ACC112 (cell line): ENCODE results near the gene SCIN.
A peak's percentile ranks its signal among the peaks of the same experiment; 100 is the strongest.
"Not testable (repeated sequence)": the region's sequence is repeated elsewhere in the genome, so short reads cannot be mapped to it uniquely, and the experiment has no call there.

Source experiments
- H2AFZ ChIP-seq: fragments of 200-600 bp; sonication (generic); one replicate; pipeline ENCODE4 v1.6.0; 2017; ENCODE audit warnings: antibody characterized with exemption, low read length; ENCODE audit not compliant: unreplicated experiment
- H3K27ac ChIP-seq: fragments of 200-600 bp; sonication (generic); 2 replicates; pipeline ENCODE4 v1.5.1; 2014; ENCODE audit warnings: low read depth, mild to moderate bottlenecking, antibody characterized with exemption, low read length, moderate library complexity
- H3K27me3 ChIP-seq: fragments of 200-600 bp; sonication (generic); 2 replicates; pipeline ENCODE4 v1.6.1; 2014; ENCODE audit warnings: mild to moderate bottlenecking, antibody characterized with exemption, low read length, moderate library complexity, mixed read lengths; ENCODE audit not compliant: insufficient read depth
- H3K36me3 ChIP-seq: fragments of 200-600 bp; sonication (generic); 2 replicates; pipeline ENCODE4 v1.6.1; 2016; ENCODE audit warnings: mild to moderate bottlenecking, antibody characterized with exemption, low read length, moderate library complexity, mixed read lengths; ENCODE audit not compliant: insufficient read depth
- H3K4me1 ChIP-seq: fragments of 200-600 bp; sonication (generic); one replicate; pipeline ENCODE4 v1.6.1; 2016; ENCODE audit warnings: low read length, mixed read lengths; ENCODE audit not compliant: insufficient read depth, unreplicated experiment, control insufficient read depth
- H3K4me3 ChIP-seq: fragments of 200-600 bp; sonication (generic); 2 replicates; pipeline ENCODE4 v1.5.1; 2014; ENCODE audit warnings: mild to moderate bottlenecking, low read depth, low read length
- H3K79me2 ChIP-seq: fragments of 200-600 bp; sonication (generic); one replicate; pipeline ENCODE4 v1.6.0; 2016; ENCODE audit warnings: low read length; ENCODE audit not compliant: control insufficient read depth, unreplicated experiment, insufficient read depth

SCIN gene

DNA sequence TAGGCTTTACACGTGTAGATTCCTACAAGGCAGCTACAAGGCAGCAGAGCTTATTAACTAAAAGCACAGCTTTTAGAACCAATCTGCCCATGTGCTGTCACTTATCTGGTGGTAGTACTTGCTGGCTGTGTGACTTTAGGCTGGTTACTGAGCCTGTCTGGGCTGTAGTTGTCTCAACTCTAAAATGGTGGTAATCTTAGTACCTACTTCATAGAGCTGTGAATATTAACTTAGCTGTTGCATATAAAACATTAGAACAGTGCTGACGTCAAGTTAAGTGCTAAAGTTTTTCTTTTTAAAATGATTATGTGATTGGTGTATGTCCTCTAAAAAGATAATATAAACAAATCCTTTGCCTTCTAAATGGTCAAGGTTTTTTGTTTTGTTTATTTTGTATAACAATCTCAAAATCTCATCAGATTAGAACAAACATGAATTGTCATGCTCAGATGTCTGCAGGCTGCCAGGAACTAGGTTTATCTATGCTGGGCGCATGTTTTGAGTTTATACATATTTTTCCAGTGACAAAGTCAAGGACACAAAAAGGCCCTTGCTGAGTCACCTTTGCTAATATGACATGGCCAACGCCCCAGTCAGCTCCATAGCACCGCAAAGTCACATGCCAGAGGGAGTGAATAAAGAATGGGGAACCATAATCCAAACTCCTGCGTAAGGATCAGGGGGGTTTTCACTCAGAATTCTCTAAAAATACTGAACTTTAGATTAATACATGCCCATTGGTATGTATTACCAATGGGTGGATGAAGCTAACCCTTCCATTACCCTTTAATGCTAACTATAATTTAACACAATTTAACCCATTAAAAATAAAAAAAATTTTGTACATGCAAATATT is 77.1 kb downstream of the SCIN start:
- H3K36me3 ChIP-seq, result no peaks in the 10 kb centered on the region
- peak overlapping the region; percentile 48 for H2AFZ ChIP-seq
- no peaks in the 10 kb centered on the region for H3K79me2 ChIP-seq
- peaks cover 25% of the 10 kb centered on the region for H3K4me1 ChIP-seq
- H3K27me3 ChIP-seq, result no peaks in the 10 kb centered on the region
- H3K4me3 ChIP-seq, result no peak overlapping the region
- peak overlapping the region; percentile 39 for H3K27ac ChIP-seq

DNA sequence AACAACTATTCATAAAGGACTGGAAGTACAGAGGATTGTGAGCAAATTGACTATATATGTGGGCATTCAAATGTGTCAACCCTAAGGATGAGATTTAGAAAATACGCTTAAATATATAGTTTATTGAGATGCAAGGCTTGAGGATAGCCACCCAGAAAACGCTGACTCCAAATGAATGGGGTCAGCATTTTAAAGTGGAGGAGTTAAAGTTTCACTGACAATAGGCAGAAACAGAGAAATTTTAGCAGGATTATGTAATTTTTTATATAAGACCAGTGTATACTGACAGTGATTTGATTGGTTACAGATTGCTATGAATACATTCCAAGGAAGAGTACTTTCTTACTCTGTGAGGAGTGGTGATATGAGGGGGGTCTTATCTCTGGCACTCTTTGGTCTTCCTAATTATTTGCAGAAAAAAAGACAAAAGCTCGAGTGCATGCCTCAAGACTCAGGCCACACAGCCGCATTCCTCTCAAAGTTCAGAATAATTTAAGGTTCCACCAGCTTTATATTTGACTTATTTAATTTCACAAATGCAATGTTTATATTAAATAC is 78.3 kb downstream of the SCIN start:
- no peaks in the 10 kb centered on the region for H3K27me3 ChIP-seq
- H3K27ac ChIP-seq, result no peak overlapping the region

DNA sequence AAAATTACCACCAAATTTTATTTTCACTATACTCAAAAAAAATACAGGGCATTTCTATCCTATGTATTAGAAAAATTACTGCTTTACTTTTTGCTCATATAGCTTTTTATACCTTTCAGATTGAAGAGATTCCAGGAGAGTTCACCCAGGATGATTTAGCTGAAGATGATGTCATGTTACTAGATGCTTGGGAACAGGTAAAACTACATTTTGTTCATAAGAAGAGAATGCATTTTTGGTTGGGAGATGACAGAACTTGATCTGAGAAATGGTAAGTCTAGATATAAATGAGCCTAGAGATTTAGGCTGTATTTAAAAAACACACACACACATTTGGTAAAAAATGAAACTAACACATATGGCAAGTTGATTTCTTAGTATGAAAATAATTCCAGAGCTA is 78.8 kb downstream of the SCIN start:
- peaks cover 40% of the 10 kb centered on the region for H3K4me1 ChIP-seq
- no peaks in the 10 kb centered on the region for H3K79me2 ChIP-seq
- no peaks in the 10 kb centered on the region for H3K27me3 ChIP-seq
- no peaks in the 10 kb centered on the region for H3K36me3 ChIP-seq
- no peak overlapping the region for H3K4me3 ChIP-seq
- H2AFZ ChIP-seq, result no peak overlapping the region
- H3K27ac ChIP-seq, result no peak overlapping the region

More for the DNA sequence above, 78.3 kb downstream of the SCIN start:
- H3K36me3 ChIP-seq, result no peaks in the 10 kb centered on the region
- H3K4me1 ChIP-seq, result peaks cover 37% of the 10 kb centered on the region
- no peak overlapping the region for H3K4me3 ChIP-seq
- H3K79me2 ChIP-seq, result no peaks in the 10 kb centered on the region
- no peak overlapping the region for H2AFZ ChIP-seq

DNA sequence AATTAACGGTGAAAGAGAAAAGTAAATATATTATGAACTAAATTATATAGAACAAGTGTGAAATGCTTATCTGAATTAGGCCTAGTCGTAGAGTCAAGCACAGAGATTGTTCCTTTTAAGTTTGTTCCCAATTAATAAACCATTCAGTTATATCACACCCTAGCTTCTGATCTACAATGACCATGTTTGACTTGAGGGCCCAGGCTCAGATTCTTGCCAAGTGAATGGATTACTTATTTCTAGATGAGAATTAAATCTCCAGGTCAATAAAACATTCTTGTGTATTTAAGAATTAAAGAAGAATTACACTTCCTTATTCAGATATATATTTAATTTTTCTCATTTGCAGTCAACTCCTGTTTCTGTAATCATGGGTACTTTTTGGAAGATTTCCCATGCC is 79.6 kb downstream of the SCIN start:
- Histone ChIP-seq H3K4me1 (peaks cover 40% of the 10 kb centered on the region), H3K4me3 (no peak overlapping the region), H3K36me3 (no peaks in the 10 kb centered on the region), H3K27me3 (no peaks in the 10 kb centered on the region), H3K27ac (no peak overlapping the region), H3K79me2 (no peaks in the 10 kb centered on the region), H2AFZ (no peak overlapping the region)

DNA sequence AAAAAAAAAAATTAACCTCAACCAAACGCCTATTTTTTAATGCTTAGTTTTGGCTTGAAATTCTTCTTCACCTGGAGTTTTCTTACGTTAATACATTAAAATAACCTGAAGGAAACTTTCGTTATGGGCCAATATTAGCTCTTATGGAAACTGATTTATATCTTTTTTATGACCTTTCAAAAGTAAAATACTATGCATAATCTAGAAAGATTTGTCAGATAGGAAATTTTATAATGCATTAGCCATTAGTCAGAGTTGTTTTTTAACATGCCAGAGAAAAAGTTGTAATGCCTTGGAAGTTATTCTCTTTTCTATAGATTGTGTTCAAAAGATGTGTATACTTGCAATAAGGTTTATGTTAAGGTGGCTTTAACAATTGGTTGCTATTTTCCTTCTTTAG is 82.6 kb downstream of the SCIN start:
- Histone ChIP-seq H3K4me1 (peaks cover 29% of the 10 kb centered on the region), H2AFZ (no peak overlapping the region), H3K27ac (peak overlapping the region; percentile 20; the same call in 1 of the 2 replicates), H3K36me3 (no peaks in the 10 kb centered on the region), H3K27me3 (no peaks in the 10 kb centered on the region), H3K4me3 (peak overlapping the region; percentile 3; the same call in 1 of the 2 replicates), H3K79me2 (no peaks in the 10 kb centered on the region)

DNA sequence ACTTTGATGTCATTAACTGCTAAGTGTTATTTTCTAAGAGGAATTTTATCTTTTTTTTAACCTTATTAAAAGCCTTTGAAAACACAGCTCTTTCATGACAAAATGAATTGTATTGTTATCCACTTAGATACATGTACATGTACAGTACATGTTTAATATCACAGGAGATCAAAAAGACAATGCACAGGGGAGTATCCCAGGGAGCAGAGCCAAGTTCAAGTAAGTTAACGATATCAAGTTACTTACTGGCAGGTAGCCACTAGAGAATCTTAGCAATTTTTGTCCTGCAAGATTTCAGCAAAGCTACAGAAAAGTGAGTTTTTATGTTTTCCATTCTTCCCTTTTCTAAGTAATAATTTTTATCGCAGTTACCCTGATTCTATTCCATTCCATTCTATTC is 83.0 kb downstream of the SCIN start:
- peak overlapping the region; percentile 20; the same call in 1 of the 2 replicates for H3K27ac ChIP-seq

DNA sequence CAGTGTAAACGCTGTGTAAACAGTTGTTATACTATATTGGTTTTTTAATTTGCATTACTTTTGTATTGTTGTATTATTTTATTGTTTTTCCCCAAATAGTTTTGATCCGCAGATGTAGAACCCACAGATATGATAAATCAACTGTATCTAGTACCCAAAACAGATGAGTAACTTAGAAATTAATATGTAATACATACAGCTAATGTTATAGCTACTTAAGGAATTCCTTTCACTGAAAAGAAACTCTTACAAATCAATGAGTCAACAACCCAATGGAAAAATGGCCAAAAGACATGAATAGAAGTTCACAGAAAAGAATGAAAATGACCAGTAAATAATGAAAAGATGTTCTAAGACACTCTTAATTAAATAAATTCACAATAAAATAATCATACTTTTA is 84.6 kb downstream of the SCIN start:
- H3K36me3 ChIP-seq, result no peaks in the 10 kb centered on the region
- no peaks in the 10 kb centered on the region for H3K79me2 ChIP-seq
- H3K27me3 ChIP-seq, result no peaks in the 10 kb centered on the region
- no peak overlapping the region for H2AFZ ChIP-seq
- H3K4me3 ChIP-seq, result no peak overlapping the region
- no peak overlapping the region for H3K27ac ChIP-seq
- peaks cover 20% of the 10 kb centered on the region for H3K4me1 ChIP-seq

More for the DNA sequence above, 83.0 kb downstream of the SCIN start:
- no peaks in the 10 kb centered on the region for H3K36me3 ChIP-seq
- H3K27me3 ChIP-seq, result no peaks in the 10 kb centered on the region
- no peak overlapping the region for H2AFZ ChIP-seq
- peaks cover 26% of the 10 kb centered on the region for H3K4me1 ChIP-seq
- H3K79me2 ChIP-seq, result no peaks in the 10 kb centered on the region
- peak overlapping the region; percentile 3; the same call in 1 of the 2 replicates for H3K4me3 ChIP-seq

DNA sequence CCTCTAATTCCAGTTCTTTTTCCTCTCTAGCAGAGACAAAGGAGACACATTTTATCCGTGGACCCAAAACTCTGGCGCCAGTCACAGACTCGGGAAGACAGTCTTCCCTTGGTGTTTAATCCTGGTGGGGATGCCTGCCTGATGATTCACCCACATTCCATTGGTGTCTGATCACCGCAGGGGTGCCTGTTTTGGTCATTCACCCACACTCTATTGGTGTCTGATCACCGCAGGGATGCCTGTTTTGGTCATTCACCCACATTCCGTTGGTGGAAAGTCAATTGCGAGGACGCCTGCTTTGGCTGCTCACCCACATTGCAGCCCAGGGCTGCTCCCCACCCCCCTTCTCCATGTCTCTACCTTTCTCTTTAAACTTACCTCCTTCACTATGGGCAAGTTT is 89.9 kb downstream of the SCIN start:
- Histone ChIP-seq H3K27ac (peak overlapping the region; percentile 37), H2AFZ (peak overlapping the region; percentile 17)

DNA sequence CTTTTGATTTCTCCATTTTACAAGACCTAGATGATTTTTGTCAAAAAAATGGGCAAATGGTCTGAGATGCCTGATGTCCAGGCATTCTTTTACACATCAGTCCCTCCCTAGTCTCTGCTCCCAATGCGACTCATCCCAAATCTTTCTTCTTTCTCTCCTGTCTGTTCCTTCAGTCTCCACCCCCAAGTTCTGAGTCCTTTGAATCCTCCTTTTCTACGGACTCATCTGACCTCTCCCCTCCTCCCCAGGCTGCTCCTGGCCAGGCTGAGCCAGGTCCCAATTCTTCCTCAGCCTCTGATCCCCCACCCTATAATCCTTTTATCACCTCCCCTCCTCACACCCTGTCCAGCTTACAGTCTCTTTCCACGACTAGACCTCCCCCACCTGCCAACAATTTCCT is 90.5 kb downstream of the SCIN start:
- peak overlapping the region; percentile 37 for H3K27ac ChIP-seq
- peaks cover 16% of the 10 kb centered on the region for H3K4me1 ChIP-seq
- H3K4me3 ChIP-seq, H3K79me2 ChIP-seq, H3K36me3 ChIP-seq, H2AFZ ChIP-seq, H3K27me3 ChIP-seq: not testable (repeated sequence)

More for the DNA sequence above, 89.9 kb downstream of the SCIN start:
- not testable (repeated sequence) for H3K27me3 ChIP-seq, H3K4me3 ChIP-seq, H3K36me3 ChIP-seq, H3K79me2 ChIP-seq
- peaks cover 16% of the 10 kb centered on the region for H3K4me1 ChIP-seq

DNA sequence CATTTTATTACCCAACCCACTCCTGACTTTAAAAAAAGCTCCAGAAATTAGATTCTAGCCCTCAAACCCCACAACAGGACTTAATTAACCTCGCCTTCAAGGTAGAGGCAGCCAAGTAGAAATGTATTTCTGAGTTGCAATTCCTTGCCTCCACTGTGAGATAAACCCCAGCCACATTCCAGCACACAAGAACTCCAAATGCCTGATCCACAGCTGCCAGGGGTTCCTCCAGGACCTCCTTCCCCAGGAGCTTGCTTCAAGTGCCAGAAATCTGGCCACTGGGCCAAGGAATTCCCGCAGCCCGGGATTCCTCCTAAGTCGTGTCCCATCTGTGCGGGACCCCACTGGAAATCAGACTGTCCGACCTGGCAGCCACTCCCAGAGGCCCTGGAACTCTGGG is 91.1 kb downstream of the SCIN start:
- Histone ChIP-seq H3K36me3 (no peaks in the 10 kb centered on the region), H3K79me2 (no peaks in the 10 kb centered on the region), H3K4me1 (peaks cover 16% of the 10 kb centered on the region), H3K27ac (no peak overlapping the region), H3K27me3 (no peaks in the 10 kb centered on the region), H2AFZ (no peak overlapping the region), H3K4me3 (no peak overlapping the region)
